OCI-LY7 (cell line): ENCODE data around the gene PAGR1. TPM values are rescaled to one million over a fixed set of nuclear protein-coding genes. Genes with fewer than 3 reads are reported as not detected.
"Not testable (repeated sequence)": the region's sequence is repeated elsewhere in the genome, so short reads cannot be mapped to it uniquely, and the experiment has no call there.

ENCODE experiments used
- BruUV-seq: library from RNA; stranded (reverse); fragments of 400-500 nt; replicated peaks from 2 replicates; lab custom pipeline; 2021; lab: Mats Ljungman, UMichigan
- CTCF ChIA-PET: fragments of 300-600 bp; sonication (Branson Sonifier 250); formaldehyde crosslinking; loops from one replicate; lab custom pipeline; 2022; ENCODE audit warnings: antibody characterized with exemption; ENCODE audit not compliant: unreplicated experiment; lab: Charles Lee
- POLR2A ChIA-PET: fragments of 300-600 bp; sonication (Branson Sonifier 250); formaldehyde crosslinking; loops from one replicate; lab custom pipeline; 2022; ENCODE audit warnings: antibody characterized with exemption; lab: Charles Lee
- DNase-seq: peaks from one replicate; pipeline ENCODE4 v3.0.0-alpha.2; 2015; ENCODE audit warnings: low spot score
- H2AFZ ChIP-seq: fragments of 200-600 bp; sonication (generic), shearing (Covaris generic); 2 replicates; pipeline ENCODE4 v1.6.1; 2014; ENCODE audit warnings: mild to moderate bottlenecking, antibody characterized with exemption, low read length, moderate library complexity
- H3K27ac ChIP-seq: fragments of 200-600 bp; sonication (generic); 2 replicates; pipeline ENCODE4 v1.5.1; 2014; ENCODE audit warnings: mixed run types, low read depth, mild to moderate bottlenecking, moderate library complexity, low read length, inconsistent platforms; ENCODE audit not compliant: poor library complexity, severe bottlenecking
- H3K36me3 ChIP-seq: fragments of 200-600 bp; sonication (generic); 2 replicates; pipeline ENCODE4 v1.6.1; 2014; ENCODE audit warnings: mild to moderate bottlenecking, antibody characterized with exemption, low read length, moderate library complexity, mixed read lengths; ENCODE audit not compliant: insufficient read depth
- H3K4me1 ChIP-seq: fragments of 200-600 bp; sonication (generic); 2 replicates; pipeline ENCODE4 v1.5.1; 2014; ENCODE audit warnings: mild to moderate bottlenecking, low read length; ENCODE audit not compliant: insufficient read depth, poor library complexity, severe bottlenecking
- H3K4me2 ChIP-seq: fragments of 200-600 bp; sonication (generic); 2 replicates; pipeline ENCODE4 v1.6.1; 2014; ENCODE audit warnings: mild to moderate bottlenecking, low read length
- H3K4me3 ChIP-seq: fragments of 200-600 bp; sonication (generic); 2 replicates; pipeline ENCODE4 v1.5.1; 2014; ENCODE audit warnings: mild to moderate bottlenecking, low read depth, low read length; ENCODE audit not compliant: poor library complexity, severe bottlenecking
- H3K79me2 ChIP-seq: fragments of 200-600 bp; sonication (generic); 2 replicates; pipeline ENCODE4 v1.6.1; 2016; ENCODE audit warnings: low read depth, mild to moderate bottlenecking, low read length, moderate library complexity, mixed read lengths; ENCODE audit not compliant: insufficient read depth
- H3K9me2 ChIP-seq: fragments of 200-600 bp; sonication (generic); 2 replicates; pipeline ENCODE4 v1.6.1; 2016; ENCODE audit warnings: mild to moderate bottlenecking, low read length, mixed read lengths; ENCODE audit not compliant: insufficient read depth
- H3K9me3 ChIP-seq: fragments of 200-600 bp; sonication (generic); 2 replicates; pipeline ENCODE4 v1.6.1; 2014; ENCODE audit warnings: mild to moderate bottlenecking, mixed run types, low read length, mixed read lengths
- H4K20me1 ChIP-seq: fragments of 200-600 bp; sonication (generic); 2 replicates; pipeline ENCODE4 v1.6.1; 2014; ENCODE audit warnings: mild to moderate bottlenecking, antibody characterized with exemption, low read length, moderate library complexity, mixed read lengths; ENCODE audit not compliant: insufficient read depth
- CTCF ChIP-seq: fragments of 200-600 bp; sonication (generic); conservative IDR thresholded peaks from 2 replicates; pipeline ENCODE4 v1.5.1; 2014; ENCODE audit warnings: mild to moderate bottlenecking, antibody characterized with exemption, low read length, moderate library complexity, mixed read lengths
- EZH2phosphoT487 ChIP-seq: fragments of 200-600 bp; sonication (generic); IDR thresholded peaks from 2 replicates; pipeline ENCODE4 v1.6.1; 2018; ENCODE audit warnings: low read depth, borderline replicate concordance, mild to moderate bottlenecking, mixed run types, antibody characterized with exemption, low read length, moderate library complexity, mixed read lengths
- intact Hi-C: fragments of 100-400 bp; cut with micrococcal nuclease; formaldehyde crosslinking; loops from one replicate; pipeline ENCODE4 v1.10.0; 2022; ENCODE audit not compliant: unreplicated experiment
- total RNA-seq, 2 experiments: library from RNA; depleted of rRNA in 1 of 2; stranded (reverse); fragments of >200 nt in 1 of 2; shearing (Covaris generic) in 1 of 2; gene quantifications; 2 replicates each; pipeline ENCODE4 v1.2.3, GENCODE V29; 2014 to 2022

PAGR1 gene
- total RNA-seq, 2 experiments from 2014 or later: 51.7 to 59.4 TPM

- no TSS peak for BruUV-seq
- Histone ChIP-seq H3K9me3 (no peaks in the 10 kb centered on the region), H3K4me3 (no peak overlapping the region), H3K4me2 (no peak overlapping the region), H3K36me3 (no peaks in the 10 kb centered on the region), H3K9me2 (no peaks in the 10 kb centered on the region), H3K27ac (no peak overlapping the region), H4K20me1 (no peaks in the 10 kb centered on the region), H3K79me2 (no peaks in the 10 kb centered on the region), H3K4me1 (no peaks in the 10 kb centered on the region), H2AFZ (no peak overlapping the region)
- TF ChIP-seq EZH2phosphoT487 (no peak), CTCF (no peak)
- intact Hi-C loops: no loop called here
- ChIA-PET POLR2A (no interaction called here), CTCF (interaction anchor here (0.6 kb wide), 1 partner anchor 30 kb away, joined by 3 read pairs; no protein-coding TSS in a partner anchor)
- DNase-seq: no peak
These were observed 31.8 kb upstream of the PAGR1 start for GRCh38 chr16:29784157-29784556.

DNA sequence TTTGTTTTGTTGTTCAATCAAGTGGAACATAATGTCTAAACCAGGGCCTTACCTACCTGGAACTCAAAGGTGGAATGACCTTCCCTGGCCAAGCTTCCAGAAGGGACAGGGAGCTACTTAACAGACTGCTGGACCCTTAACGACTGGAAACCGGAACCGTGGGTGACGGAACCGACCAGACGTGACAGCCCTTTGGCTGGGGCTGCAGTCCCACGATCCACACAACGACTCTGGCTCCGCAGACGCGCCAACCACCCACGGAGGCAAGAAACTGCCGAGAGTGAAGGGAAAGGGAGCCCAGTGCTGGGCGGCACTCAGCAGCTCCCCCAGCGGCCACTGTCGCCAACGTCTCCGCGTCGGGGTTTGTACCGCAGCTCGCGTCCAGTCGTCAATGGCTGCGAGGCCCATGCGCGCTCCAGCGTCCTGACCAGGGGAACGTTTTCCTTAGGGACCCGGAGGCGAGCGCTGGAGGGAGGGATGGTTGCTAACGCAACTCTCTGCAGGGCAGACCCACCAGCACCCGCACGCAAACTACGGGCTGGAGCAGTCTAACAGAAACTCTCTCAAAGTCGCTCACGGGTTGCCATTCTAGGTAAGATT is 31.0 kb upstream of the PAGR1 start:
- Histone ChIP-seq H3K4me3 (no peak overlapping the region), H3K4me1 (peaks cover 6% of the 10 kb centered on the region), H2AFZ (no peak overlapping the region; the same call in 1 of the 2 replicates), H3K27ac (no peak overlapping the region), H3K9me3 (no peaks in the 10 kb centered on the region), H4K20me1 (no peaks in the 10 kb centered on the region), H3K79me2 (no peaks in the 10 kb centered on the region), H3K9me2 (no peaks in the 10 kb centered on the region), H3K4me2 (peak overlapping the region; percentile 21; the same call in 1 of the 2 replicates), H3K36me3 (no peaks in the 10 kb centered on the region)
- POLR2A ChIA-PET: no interaction called here
- intact Hi-C loops: no loop called here
- no TSS peak for BruUV-seq
- CTCF ChIA-PET: interaction anchor here (0.6 kb wide), 2 partner anchors 11 to 31 kb away, joined by 3 read pairs; no protein-coding TSS in a partner anchor
- DNase-seq: peak; percentile 14
- peak; percentile 75 for TF ChIP-seq CTCF
- TF ChIP-seq EZH2phosphoT487: no peak

- CTCF ChIA-PET, H3K9me2 ChIP-seq: not testable (repeated sequence)
These were observed 28.8 kb upstream of the PAGR1 start for GRCh38 chr16:29787155-29787554.

More at GRCh38 chr16:29787155-29787554, 28.8 kb upstream of the PAGR1 start:
- H3K4me3 ChIP-seq, POLR2A ChIA-PET, DNase-seq, H3K4me2 ChIP-seq, BruUV-seq, H4K20me1 ChIP-seq, H3K9me3 ChIP-seq, H2AFZ ChIP-seq, H3K27ac ChIP-seq, intact Hi-C loops: not testable (repeated sequence)
- peaks cover 16% of the 10 kb centered on the region for H3K79me2 ChIP-seq
- peaks cover 11% of the 10 kb centered on the region for H3K4me1 ChIP-seq
- peaks cover 13% of the 10 kb centered on the region; the same call in 1 of the 2 replicates for H3K36me3 ChIP-seq
